Lung (tissue), 12 donors: ENCODE measurements around the gene VSIG4. TPM values are rescaled to one million over a fixed set of nuclear protein-coding genes. Genes with fewer than 3 reads are reported as not detected.

Experiments
- ATAC-seq: fragments of 200-7000 bp; cut with Tn5 transposase; one replicate; pipeline ENCODE4 v1.9.1; 2020; ENCODE audit warnings: moderate number of reproducible peaks; ENCODE audit not compliant: insufficient read depth, low FRiP score
- DNase-seq, 3 donors: peaks; one replicate each; pipeline ENCODE4 v3.0.0-alpha.2; 2013 to 2017
- H3K27ac ChIP-seq, 2 donors: one replicate each; pipeline ENCODE4 v1.5.1; 2013; ENCODE audit warnings: mild to moderate bottlenecking in 2 of 2, moderate library complexity in 2 of 2, control low read depth in 1 of 2, inconsistent platforms in 1 of 2, low read depth in 1 of 2, low read length in 1 of 2
- H3K27me3 ChIP-seq, 3 donors: one replicate each; pipeline ENCODE4 v1.5.1; 2013; ENCODE audit warnings: low read length in 2 of 3; ENCODE audit not compliant: control insufficient read depth in 3 of 3, insufficient read depth in 3 of 3
- H3K36me3 ChIP-seq, 4 donors: one replicate each; pipeline ENCODE4 v1.5.1; 2013; ENCODE audit warnings: low read length in 4 of 4, mild to moderate bottlenecking in 1 of 4, moderate library complexity in 1 of 4; ENCODE audit not compliant: control insufficient read depth in 4 of 4, insufficient read depth in 4 of 4
- H3K4me1 ChIP-seq, 5 donors: one replicate each; pipeline ENCODE4 v1.5.1; 2013; ENCODE audit warnings: low read length in 5 of 5, mild to moderate bottlenecking in 2 of 5, moderate library complexity in 1 of 5; ENCODE audit not compliant: control insufficient read depth in 5 of 5, insufficient read depth in 5 of 5
- H3K4me3 ChIP-seq: one replicate; pipeline ENCODE4 v1.5.1; 2013; ENCODE audit warnings: mild to moderate bottlenecking, control low read depth, moderate library complexity
- H3K9ac ChIP-seq, 2 donors: one replicate each; pipeline ENCODE4 v1.5.1; 2013; ENCODE audit warnings: low read length in 2 of 2, control low read depth in 1 of 2; ENCODE audit not compliant: insufficient read depth in 1 of 2
- H3K9me3 ChIP-seq, 4 donors: one replicate each; pipeline ENCODE4 v1.5.1; 2013; ENCODE audit warnings: low read length in 3 of 4, mild to moderate bottlenecking in 1 of 4, moderate library complexity in 1 of 4; ENCODE audit not compliant: control insufficient read depth in 4 of 4, insufficient read depth in 3 of 4
- CTCF ChIP-seq: IDR thresholded peaks from 2 replicates; pipeline ENCODE4 v1.5.1; 2012; ENCODE audit warnings: mild to moderate bottlenecking; ENCODE audit errors: control extremely low read depth, extremely low read depth
- WGBS, 2 donors: extraction: QIAGEN DNeasy Blood & Tissue Kit; methylation state at CpG; one replicate each; pipeline ENCODE4 v1.1.7; 2013; 5-methylcytosine and 5-hydroxymethylcytosine counted together
- polyA plus RNA-seq, 2 donors: library from polyadenylated mRNA; stranded (reverse); fragments of 200-250 nt; gene quantifications; one replicate each; pipeline ENCODE4 v1.2.1, GENCODE V29; 2013
- total RNA-seq, 2 donors: library from RNA; depleted of rRNA in 1 of 2; stranded (reverse); fragments of >200 nt in 1 of 2; gene quantifications; one replicate each; pipeline ENCODE4 v1.2.1, GENCODE V29; 2014 to 2021
- donor health status: control.
- donor health status: control.
- donor health status: Bipolar disorder and iron deficiency.
- donor health status: healthy.
- donor health status: DM: yes; HTN: yes; CAD: no.

Gene VSIG4
- total and polyA plus RNA-seq, 4 donors, result 13.7 to 255 (median 154) TPM

- no peak overlapping the region for H3K9ac ChIP-seq
- H3K36me3 ChIP-seq, result no peaks in the 10 kb centered on the region
- 20 to 45% methylated on average over 4 of the region's 4 CpGs for WGBS, 2 donors
- DNase-seq (no peak), ATAC-seq (no peak)
- no peaks in the 10 kb centered on the region for H3K9me3 ChIP-seq
- H3K27me3 ChIP-seq, result no peaks in the 10 kb centered on the region
- no peak overlapping the region for H3K27ac ChIP-seq
- H3K4me3 ChIP-seq, result no peak overlapping the region
- no peak for TF ChIP-seq CTCF
- no peaks in the 10 kb centered on the region for H3K4me1 ChIP-seq
Measured at GRCh38 chrX:66005830-66006449, 33.9 kb downstream of the VSIG4 start.

- TF ChIP-seq CTCF, result no peak
- H3K27me3 ChIP-seq, result no peaks in the 10 kb centered on the region
- no peak overlapping the region for H3K9ac ChIP-seq
- H3K4me1 ChIP-seq, result no peaks in the 10 kb centered on the region
- no peaks in the 10 kb centered on the region for H3K36me3 ChIP-seq
- H3K4me3 ChIP-seq, result no peak overlapping the region
- DNase-seq, result no peak
- no peak for ATAC-seq
- no peaks in the 10 kb centered on the region for H3K9me3 ChIP-seq
- H3K27ac ChIP-seq, result no peak overlapping the region
- 31 to 68% methylated on average over 1 of the region's 1 CpG for WGBS, 2 donors
Measured at GRCh38 chrX:66004928-66005829, 34.7 kb downstream of the VSIG4 start.

GRCh38 chrX:66002824-66003680, 36.8 kb downstream of the VSIG4 start:
- WGBS, 2 donors, result 64 to 66% methylated on average over 11 of the region's 11 CpGs
- no peak overlapping the region for H3K9ac ChIP-seq
- no peak for ATAC-seq

More at GRCh38 chrX:66002824-66003680, 36.8 kb downstream of the VSIG4 start:
- Histone ChIP-seq H3K9me3 (no peaks in the 10 kb centered on the region), H3K27me3 (no peaks in the 10 kb centered on the region), H3K4me3 (no peak overlapping the region), H3K4me1 (no peaks in the 10 kb centered on the region), H3K36me3 (no peaks in the 10 kb centered on the region), H3K27ac (no peak overlapping the region)
- TF ChIP-seq CTCF, result no peak
- DNase-seq, result no peak
